Measurements from ENCODE around the gene ZNRF3. TPM values are rescaled to one million over a fixed set of nuclear protein-coding genes. Genes with fewer than 3 reads are reported as not detected.
A peak's percentile ranks its signal among the peaks of the same experiment; 100 is the strongest.

The ZNRF3 gene
- polyA plus RNA-seq, 1 experiment, result 1.4 TPM

- H3K9me3 ChIP-seq (ENCODE audit: control insufficient read depth, insufficient read depth, low read length), result no peaks in the 10 kb centered on the region
- TF ChIP-seq CTCF (IDR thresholded peaks at IDR 0.05; ENCODE audit: low read depth, low read length), result no peak
- POLR2A ChIA-PET, result no interaction called here
- no peaks in the 10 kb centered on the region for H3K27me3 ChIP-seq (ENCODE audit: control insufficient read depth, insufficient read depth, low read length)
- CTCF ChIA-PET, result interaction anchor here (0.7 kb wide), 1 partner anchor 71 kb away, joined by 4 read pairs; no protein-coding TSS in a partner anchor
- no peak for DNase-seq (ENCODE audit: low read depth, low spot score)
- no peak overlapping the region for H3K27ac ChIP-seq (ENCODE audit: low read depth, low read length)
- no peak overlapping the region for H3K4me3 ChIP-seq (ENCODE audit: low read depth, low read length)
These were observed 16.0 kb downstream of the ZNRF3 start for GRCh38 chr22:28899199-28899853.

GRCh38 chr22:28900379-28900925, 17.1 kb downstream of the ZNRF3 start:
- CTCF ChIA-PET, result no interaction called here
- no peak for DNase-seq (ENCODE audit: low read depth, low spot score)
- POLR2A ChIA-PET, result no interaction called here

GRCh38 chr22:28902490-28902889, 19.1 kb downstream of the ZNRF3 start:
- Histone ChIP-seq H3K9me3 (ENCODE audit: control insufficient read depth, insufficient read depth, low read length) (no peaks in the 10 kb centered on the region), H3K4me3 (ENCODE audit: low read depth, low read length) (no peak overlapping the region), H3K27ac (ENCODE audit: low read depth, low read length) (no peak overlapping the region), H3K27me3 (ENCODE audit: control insufficient read depth, insufficient read depth, low read length) (no peaks in the 10 kb centered on the region)
- no peak for DNase-seq (ENCODE audit: low read depth, low spot score)
- ChIA-PET POLR2A (interaction anchor here (0.6 kb wide), 1 partner anchor 20 kb away, joined by 4 read pairs; no protein-coding TSS in a partner anchor), CTCF (interaction anchor here (0.7 kb wide), 1 partner anchor 138 kb away, joined by 3 read pairs; no protein-coding TSS in a partner anchor)
- TF ChIP-seq CTCF (IDR thresholded peaks at IDR 0.05; ENCODE audit: low read depth, low read length), result no peak

More at GRCh38 chr22:28900379-28900925, 17.1 kb downstream of the ZNRF3 start:
- no peak overlapping the region for H3K4me3 ChIP-seq (ENCODE audit: low read depth, low read length)
- no peak for TF ChIP-seq CTCF (IDR thresholded peaks at IDR 0.05; ENCODE audit: low read depth, low read length)
- H3K9me3 ChIP-seq (ENCODE audit: control insufficient read depth, insufficient read depth, low read length), result no peaks in the 10 kb centered on the region
- H3K27me3 ChIP-seq (ENCODE audit: control insufficient read depth, insufficient read depth, low read length), result no peaks in the 10 kb centered on the region
- H3K27ac ChIP-seq (ENCODE audit: low read depth, low read length), result no peak overlapping the region

GRCh38 chr22:28903080-28903479, 19.7 kb downstream of the ZNRF3 start:
- no peak for DNase-seq (ENCODE audit: low read depth, low spot score)
- Histone ChIP-seq H3K4me3 (ENCODE audit: low read depth, low read length) (no peak overlapping the region), H3K9me3 (ENCODE audit: control insufficient read depth, insufficient read depth, low read length) (no peaks in the 10 kb centered on the region), H3K27ac (ENCODE audit: low read depth, low read length) (no peak overlapping the region), H3K27me3 (ENCODE audit: control insufficient read depth, insufficient read depth, low read length) (no peaks in the 10 kb centered on the region)
- POLR2A ChIA-PET, result no interaction called here
- no peak for TF ChIP-seq CTCF (IDR thresholded peaks at IDR 0.05; ENCODE audit: low read depth, low read length)
- CTCF ChIA-PET, result interaction anchor here (0.7 kb wide), 1 partner anchor 138 kb away, joined by 3 read pairs; no protein-coding TSS in a partner anchor

- Histone ChIP-seq H3K4me3 (ENCODE audit: low read depth, low read length) (no peak overlapping the region), H3K27ac (ENCODE audit: low read depth, low read length) (peak overlapping the region; percentile 43), H3K27me3 (ENCODE audit: control insufficient read depth, insufficient read depth, low read length) (no peaks in the 10 kb centered on the region), H3K9me3 (ENCODE audit: control insufficient read depth, insufficient read depth, low read length) (no peaks in the 10 kb centered on the region)
- TF ChIP-seq CTCF (IDR thresholded peaks at IDR 0.05; ENCODE audit: low read depth, low read length), result no peak
- POLR2A ChIA-PET, result interaction anchor here (0.6 to 1.2 kb wide), 4 partner anchors 14 to 127 kb away, joined by 3 to 4 read pairs (median 3); no protein-coding TSS in a partner anchor
- CTCF ChIA-PET, result interaction anchor here (0.9 to 1.6 kb wide), 3 partner anchors 9 to 250 kb away, joined by 3 to 12 read pairs (median 7); no protein-coding TSS in a partner anchor
- no peak for DNase-seq (ENCODE audit: low read depth, low spot score)
These were observed 20.4 kb downstream of the ZNRF3 start for GRCh38 chr22:28903729-28904128.
